GM18507 (cell line): ENCODE results near the gene CLRN1.

ENCODE experiments used
- DNase-seq: peaks from one replicate; pipeline ENCODE4 v3.0.0; 2011; ENCODE audit warnings: low read depth; ENCODE audit not compliant: insufficient read length; ENCODE audit errors: extremely low spot score
- FAIRE-seq: peaks from 2 replicates; lab custom pipeline; 2011; peaks lifted over from hg19 to GRCh38; lab: Jason Lieb, UNC

CLRN1 gene

GRCh38 chr3:150887031-150887430 lies 85.5 kb downstream of the CLRN1 start:
- DNase-seq (no peak), FAIRE-seq (no peak)

GRCh38 chr3:150885535-150885934 lies 87.0 kb downstream of the CLRN1 start:
- FAIRE-seq (no peak), DNase-seq (no peak)

DNA sequence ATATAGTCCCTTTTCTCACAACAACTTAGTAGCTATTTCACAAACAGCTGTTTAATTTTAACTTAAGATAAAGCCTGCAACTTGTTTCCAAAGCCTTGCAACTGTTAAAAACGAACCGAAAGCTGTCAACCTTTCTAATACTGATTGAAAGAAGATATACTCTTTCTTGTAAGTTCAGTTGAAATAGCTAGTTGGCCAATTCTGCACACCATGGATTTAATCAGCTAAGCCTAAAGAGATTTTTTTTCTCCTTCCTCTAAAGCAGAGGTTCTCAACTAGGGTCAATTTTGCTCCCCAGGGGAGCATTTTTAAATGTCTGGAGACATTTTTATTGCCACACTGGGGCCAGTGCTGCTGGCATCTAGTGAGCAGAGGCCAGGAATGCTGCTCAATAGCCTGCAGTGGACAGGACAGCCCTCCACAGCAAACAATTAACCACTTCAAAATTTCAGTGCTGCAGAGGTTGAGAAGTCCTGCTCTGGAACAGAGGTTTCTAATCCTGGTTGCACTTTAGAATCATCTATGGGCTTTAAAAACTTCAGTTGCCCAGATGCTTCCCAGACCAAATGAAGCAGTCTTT lies 93.4 kb downstream of the CLRN1 start:
- no peak for FAIRE-seq
- no peak for DNase-seq

GRCh38 chr3:150878290-150878689 lies 94.2 kb downstream of the CLRN1 start:
- FAIRE-seq = no peak
- no peak for DNase-seq

DNA sequence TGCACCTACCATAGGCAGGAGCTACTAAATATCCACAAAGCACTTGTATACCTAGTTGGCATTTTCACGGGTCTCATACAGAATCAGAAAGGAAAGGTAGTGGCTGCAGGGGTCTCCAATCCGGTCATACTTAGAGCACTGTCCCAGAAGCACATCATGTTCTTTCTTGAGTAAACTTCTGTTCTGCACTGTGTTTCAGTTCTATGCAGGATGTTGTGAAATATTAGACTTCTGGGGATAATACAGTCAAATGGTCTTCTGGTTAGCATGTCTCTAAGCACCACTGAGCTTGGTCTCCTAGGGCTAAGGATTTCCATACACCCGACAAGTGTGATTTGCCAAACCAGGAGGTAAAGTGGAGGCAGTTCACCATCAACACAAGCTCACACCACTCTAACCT lies 95.2 kb downstream of the CLRN1 start:
- no peak for FAIRE-seq
- no peak for DNase-seq

- no peak for FAIRE-seq
- DNase-seq = no peak
These were observed 95.8 kb downstream of the CLRN1 start for GRCh38 chr3:150876611-150877265.
